PC-3 (cell line): ENCODE measurements around the gene SELL.
A peak's percentile ranks its signal among the peaks of the same experiment; 100 is the strongest.

Source experiments
- EZH2 ChIP-seq: fragments of 300-600 bp; sonication (generic); IDR thresholded peaks from one replicate; pipeline ENCODE4 v1.6.1; 2017; ENCODE audit warnings: antibody characterized with exemption, mild to moderate bottlenecking, low read length; ENCODE audit not compliant: unreplicated experiment
- EZH2phosphoT487 ChIP-seq: fragments of 300-600 bp; sonication (generic); IDR thresholded peaks from 2 replicates; pipeline ENCODE4 v1.6.1; 2018; ENCODE audit warnings: mild to moderate bottlenecking, antibody characterized with exemption, low read length, borderline replicate concordance
- TF ChIP-seq, protein P1 (sequence below): fragments of 300-600 bp; sonication (generic); conservative IDR thresholded peaks from 2 replicates; pipeline ENCODE4 v1.5.1; 2017; ENCODE audit warnings: antibody characterized with exemption, low read depth, mild to moderate bottlenecking, low read length

DNA sequence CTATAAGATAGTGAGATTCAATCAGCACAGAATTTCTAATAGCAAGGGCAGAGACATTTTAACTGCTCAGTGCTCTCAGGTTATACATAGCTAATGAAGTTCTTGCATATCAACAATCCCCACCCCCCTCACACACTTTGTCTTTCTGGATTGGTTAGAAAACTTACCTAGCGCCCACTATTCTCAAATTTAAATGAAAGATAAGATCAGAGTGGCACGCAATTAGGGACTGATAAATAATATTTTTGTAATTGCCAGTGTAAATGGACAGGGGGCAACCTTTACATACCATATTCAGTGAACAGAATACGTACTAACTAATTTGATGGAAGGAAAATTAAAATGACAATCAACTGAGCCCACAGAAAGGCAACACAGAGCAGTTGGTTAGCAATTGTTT, 11.7 kb downstream of the SELL start:
- TF ChIP-seq, protein P1, sequence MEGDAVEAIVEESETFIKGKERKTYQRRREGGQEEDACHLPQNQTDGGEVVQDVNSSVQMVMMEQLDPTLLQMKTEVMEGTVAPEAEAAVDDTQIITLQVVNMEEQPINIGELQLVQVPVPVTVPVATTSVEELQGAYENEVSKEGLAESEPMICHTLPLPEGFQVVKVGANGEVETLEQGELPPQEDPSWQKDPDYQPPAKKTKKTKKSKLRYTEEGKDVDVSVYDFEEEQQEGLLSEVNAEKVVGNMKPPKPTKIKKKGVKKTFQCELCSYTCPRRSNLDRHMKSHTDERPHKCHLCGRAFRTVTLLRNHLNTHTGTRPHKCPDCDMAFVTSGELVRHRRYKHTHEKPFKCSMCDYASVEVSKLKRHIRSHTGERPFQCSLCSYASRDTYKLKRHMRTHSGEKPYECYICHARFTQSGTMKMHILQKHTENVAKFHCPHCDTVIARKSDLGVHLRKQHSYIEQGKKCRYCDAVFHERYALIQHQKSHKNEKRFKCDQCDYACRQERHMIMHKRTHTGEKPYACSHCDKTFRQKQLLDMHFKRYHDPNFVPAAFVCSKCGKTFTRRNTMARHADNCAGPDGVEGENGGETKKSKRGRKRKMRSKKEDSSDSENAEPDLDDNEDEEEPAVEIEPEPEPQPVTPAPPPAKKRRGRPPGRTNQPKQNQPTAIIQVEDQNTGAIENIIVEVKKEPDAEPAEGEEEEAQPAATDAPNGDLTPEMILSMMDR, result peak; percentile 17; the same call in 1 of the 2 replicates
- no peak for TF ChIP-seq EZH2
- no peak for TF ChIP-seq EZH2phosphoT487
